ENCODE data around the gene EIF2AK2. TPM values are rescaled to one million over a fixed set of nuclear protein-coding genes. Genes with fewer than 3 reads are reported as not detected.

Gene EIF2AK2
- total and polyA plus RNA-seq, 8 donors, result 36.1 to 54.2 (median 37.9) TPM

DNA sequence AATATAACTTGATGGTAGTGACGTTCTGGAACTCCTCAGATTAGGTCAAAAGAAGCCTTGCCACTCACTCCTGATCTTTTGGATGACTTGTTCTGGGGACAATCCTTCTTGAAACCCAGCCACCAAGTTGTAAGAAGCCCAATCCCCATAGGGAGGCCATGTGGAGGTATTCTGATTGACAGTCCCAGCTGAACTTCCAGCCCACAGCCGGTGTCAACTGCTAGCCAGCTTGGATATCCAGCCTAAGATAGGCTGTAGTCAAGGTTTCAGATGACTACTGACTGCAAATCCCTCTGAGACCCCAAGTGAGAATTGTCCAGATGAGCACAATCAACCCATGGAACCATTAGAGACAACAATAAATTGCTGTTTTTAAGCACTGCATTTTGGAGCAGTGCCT is 31.4 kb downstream of the EIF2AK2 start:
- H3K4me3 ChIP-seq, result no peak overlapping the region
- TF ChIP-seq, protein P1, sequence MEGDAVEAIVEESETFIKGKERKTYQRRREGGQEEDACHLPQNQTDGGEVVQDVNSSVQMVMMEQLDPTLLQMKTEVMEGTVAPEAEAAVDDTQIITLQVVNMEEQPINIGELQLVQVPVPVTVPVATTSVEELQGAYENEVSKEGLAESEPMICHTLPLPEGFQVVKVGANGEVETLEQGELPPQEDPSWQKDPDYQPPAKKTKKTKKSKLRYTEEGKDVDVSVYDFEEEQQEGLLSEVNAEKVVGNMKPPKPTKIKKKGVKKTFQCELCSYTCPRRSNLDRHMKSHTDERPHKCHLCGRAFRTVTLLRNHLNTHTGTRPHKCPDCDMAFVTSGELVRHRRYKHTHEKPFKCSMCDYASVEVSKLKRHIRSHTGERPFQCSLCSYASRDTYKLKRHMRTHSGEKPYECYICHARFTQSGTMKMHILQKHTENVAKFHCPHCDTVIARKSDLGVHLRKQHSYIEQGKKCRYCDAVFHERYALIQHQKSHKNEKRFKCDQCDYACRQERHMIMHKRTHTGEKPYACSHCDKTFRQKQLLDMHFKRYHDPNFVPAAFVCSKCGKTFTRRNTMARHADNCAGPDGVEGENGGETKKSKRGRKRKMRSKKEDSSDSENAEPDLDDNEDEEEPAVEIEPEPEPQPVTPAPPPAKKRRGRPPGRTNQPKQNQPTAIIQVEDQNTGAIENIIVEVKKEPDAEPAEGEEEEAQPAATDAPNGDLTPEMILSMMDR (IDR thresholded peaks at IDR 0.05), result no peak
- H3K27me3 ChIP-seq, result no peaks in the 10 kb centered on the region
- H3K36me3 ChIP-seq, result peaks cover 0 to 95% of the 10 kb centered on the region in 2 donors
- intact Hi-C loops (cut with DNase I), result no loop called here
- ATAC-seq (no peak), DNase-seq (no peak)
- H3K4me1 ChIP-seq, result no peaks in the 10 kb centered on the region
- no peaks in the 10 kb centered on the region for H3K9me3 ChIP-seq
- no peak overlapping the region for H3K27ac ChIP-seq

DNA sequence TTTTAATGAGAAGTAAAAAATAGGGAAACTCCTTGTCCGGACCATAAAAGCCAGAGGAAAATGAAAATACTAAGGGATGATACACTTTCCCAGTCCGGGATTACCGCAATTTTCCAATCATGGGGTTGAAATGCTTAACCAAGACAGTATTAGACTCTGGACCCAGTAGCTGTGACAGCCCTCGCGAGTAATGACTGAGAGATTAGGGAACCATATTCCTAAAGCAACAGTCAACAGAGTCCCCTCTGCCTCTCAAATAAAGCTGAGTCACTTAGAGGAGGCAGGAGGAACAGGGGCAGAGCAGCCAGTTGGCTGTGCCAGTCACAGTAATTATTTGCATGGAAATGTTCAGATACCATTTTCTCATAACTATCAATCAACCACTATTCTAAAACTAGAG is 37.6 kb downstream of the EIF2AK2 start:
- no peak overlapping the region for H3K27ac ChIP-seq
- TF ChIP-seq, protein P1 (IDR thresholded peaks at IDR 0.05), result no peak
- intact Hi-C loops (cut with DNase I), result no loop called here

DNA sequence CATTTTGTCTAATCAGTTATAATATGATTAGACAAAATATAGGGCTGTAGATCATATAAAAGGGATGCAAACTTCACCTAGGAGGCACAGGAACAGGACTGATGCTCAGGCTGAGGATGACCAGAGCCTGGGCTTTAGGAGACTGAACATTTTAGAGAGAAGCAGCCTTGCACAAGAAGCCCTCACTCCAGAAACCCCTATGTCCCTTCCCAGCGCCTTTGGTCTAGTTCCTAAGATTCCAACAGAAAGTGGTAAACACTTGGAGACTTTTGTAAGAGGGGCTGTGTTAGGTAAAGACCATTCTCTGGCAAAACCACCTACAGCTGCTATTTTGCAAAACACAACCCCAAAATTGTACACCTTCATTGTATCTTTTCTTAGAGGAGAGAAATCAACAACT is 39.2 kb downstream of the EIF2AK2 start:
- Histone ChIP-seq H3K4me3 (no peak overlapping the region), H3K9me3 (no peaks in the 10 kb centered on the region), H3K36me3 (peaks cover 0 to 97% of the 10 kb centered on the region in 2 donors), H3K27me3 (no peaks in the 10 kb centered on the region), H3K4me1 (no peaks in the 10 kb centered on the region), H3K27ac (no peak overlapping the region)
- TF ChIP-seq, protein P1 (IDR thresholded peaks at IDR 0.05), result no peak
- no peak for ATAC-seq
- DNase-seq, result no peak
- intact Hi-C loops (cut with DNase I), result no loop called here

More for the DNA sequence above, 37.6 kb downstream of the EIF2AK2 start:
- peaks cover 0 to 97% of the 10 kb centered on the region in 2 donors for H3K36me3 ChIP-seq
- no peak for ATAC-seq
- H3K4me1 ChIP-seq, result no peaks in the 10 kb centered on the region
- DNase-seq, result no peak
- H3K9me3 ChIP-seq, result no peaks in the 10 kb centered on the region
- no peaks in the 10 kb centered on the region for H3K27me3 ChIP-seq
- H3K4me3 ChIP-seq, result no peak overlapping the region

DNA sequence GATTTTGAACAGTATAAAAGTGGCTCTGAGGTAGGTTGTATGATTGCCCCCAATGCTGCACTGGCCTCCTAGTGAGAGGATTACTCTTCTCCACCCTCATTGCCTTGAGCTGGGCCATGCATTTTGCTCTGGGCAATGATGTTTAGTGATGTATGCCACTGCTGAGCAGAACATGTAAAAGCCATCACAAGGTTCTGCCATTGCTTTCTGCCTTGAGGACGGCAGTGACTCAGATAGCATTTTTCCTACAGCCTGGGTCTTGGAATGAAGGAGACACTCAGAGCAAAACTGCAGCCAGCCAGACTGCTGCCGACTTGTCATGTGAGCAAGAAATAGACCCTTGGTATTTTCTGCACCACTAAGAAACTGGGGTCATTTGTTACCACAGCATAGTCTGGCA is 44.8 kb downstream of the EIF2AK2 start:
- ATAC-seq, result no peak
- intact Hi-C loops (cut with DNase I), result no loop called here
- H3K27ac ChIP-seq, result no peak overlapping the region
- H3K27me3 ChIP-seq, result no peaks in the 10 kb centered on the region
- no peak for DNase-seq
- H3K4me3 ChIP-seq, result no peak overlapping the region
- H3K4me1 ChIP-seq, result no peaks in the 10 kb centered on the region
- H3K36me3 ChIP-seq, result peaks cover 0 to 99% of the 10 kb centered on the region in 2 donors
- TF ChIP-seq, protein P1 (IDR thresholded peaks at IDR 0.05), result no peak
- H3K9me3 ChIP-seq, result no peaks in the 10 kb centered on the region

DNA sequence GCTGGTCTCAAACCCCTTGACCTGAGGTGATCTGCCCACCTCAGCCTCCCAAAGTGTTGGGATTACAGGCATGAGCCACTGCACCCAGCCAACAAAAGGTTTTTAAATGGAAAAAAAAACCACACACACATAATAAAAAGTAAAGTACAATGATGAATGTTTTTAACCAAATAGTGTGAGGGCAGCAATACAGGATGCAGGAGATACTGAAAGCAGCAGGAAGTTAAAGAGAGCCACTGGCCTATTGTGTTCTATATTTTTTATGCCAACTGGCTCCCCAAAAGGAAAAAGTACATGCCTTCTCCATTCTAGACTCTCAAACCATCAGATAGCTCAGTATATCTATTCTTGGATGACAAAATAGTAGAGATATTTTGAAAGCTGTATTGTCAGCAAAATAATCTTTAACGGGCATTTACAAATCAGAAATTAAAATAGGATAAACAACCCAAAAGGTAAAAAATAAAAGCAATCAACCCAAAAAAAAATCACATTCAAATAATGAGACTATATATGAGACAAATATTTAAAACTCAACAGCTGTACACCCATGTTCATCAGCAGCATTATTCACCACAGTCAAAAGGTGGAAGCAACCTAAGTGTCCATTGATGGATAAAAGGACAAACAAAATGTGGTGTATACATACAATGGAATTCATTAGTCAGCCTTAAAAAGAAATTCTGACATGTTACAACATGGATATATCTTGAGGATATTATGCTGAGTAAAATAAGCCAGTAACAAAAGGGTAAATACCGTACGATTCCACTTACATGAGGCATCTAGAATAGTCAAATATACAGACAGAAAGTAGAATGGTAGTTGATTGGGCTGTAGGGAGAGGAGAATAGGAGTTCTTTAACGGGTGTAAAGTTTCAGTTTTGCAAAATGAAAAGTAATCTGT is 46.2 kb downstream of the EIF2AK2 start:
- no peaks in the 10 kb centered on the region for H3K9me3 ChIP-seq
- DNase-seq, result no peak
- ATAC-seq, result no peak
- intact Hi-C loops (cut with DNase I), result no loop called here
- no peak overlapping the region for H3K4me3 ChIP-seq
- no peaks in the 10 kb centered on the region for H3K27me3 ChIP-seq
- TF ChIP-seq, protein P1 (IDR thresholded peaks at IDR 0.05), result no peak
- H3K36me3 ChIP-seq, result peaks cover 0 to 99% of the 10 kb centered on the region in 2 donors
- H3K27ac ChIP-seq, result no peak overlapping the region
- no peaks in the 10 kb centered on the region for H3K4me1 ChIP-seq

Data from left lung (tissue), 10 donors.